CD4-positive, alpha-beta T cell treated with Interferon alpha-2 for 1 hour (primary cell): ENCODE results near the gene WIPF3.

ENCODE experiments used
- DNase-seq, 2 donors: peaks; one replicate each; pipeline ENCODE4 v3.0.0-alpha.2; 2020 to 2022

The WIPF3 gene

GRCh38 chr7:29806208-29806994 lies at the start of gene WIPF3:
Gene WIPF3 (plus strand): TSS chr7:29806508. CDS start chr7:29834725, 28,217 bp downstream.
- no peak for DNase-seq

- no peak for DNase-seq
Observed at GRCh38 chr7:29763266-29763665, 43.0 kb upstream of the WIPF3 start.

- no peak for DNase-seq
Observed at GRCh38 chr7:29764227-29764626, 42.1 kb upstream of the WIPF3 start.

- DNase-seq, result no peak
Observed at GRCh38 chr7:29765490-29765889, 40.8 kb upstream of the WIPF3 start.

GRCh38 chr7:29770371-29770770 lies 35.9 kb upstream of the WIPF3 start:
- DNase-seq, result no peak

GRCh38 chr7:29771081-29771816 lies 35.1 kb upstream of the WIPF3 start:
- DNase-seq, result no peak

- no peak for DNase-seq
Observed at GRCh38 chr7:29779017-29779416, 27.3 kb upstream of the WIPF3 start.

- DNase-seq, result no peak
Observed at GRCh38 chr7:29780346-29780745, 26.0 kb upstream of the WIPF3 start.

GRCh38 chr7:29783671-29784070 lies 22.6 kb upstream of the WIPF3 start:
- DNase-seq, result no peak

- no peak for DNase-seq
Observed at GRCh38 chr7:29793507-29793906, 12.8 kb upstream of the WIPF3 start.

- no peak for DNase-seq
Observed at GRCh38 chr7:29794959-29795629, 11.2 kb upstream of the WIPF3 start.

- no peak for DNase-seq
Observed at GRCh38 chr7:29795696-29796580, 10.4 kb upstream of the WIPF3 start.

GRCh38 chr7:29797112-29797944 lies 9.0 kb upstream of the WIPF3 start:
- no peak for DNase-seq

- no peak for DNase-seq
Observed at GRCh38 chr7:29798422-29798821, 7.9 kb upstream of the WIPF3 start.

- no peak for DNase-seq
Observed at GRCh38 chr7:29801929-29802328, 4.4 kb upstream of the WIPF3 start.

- DNase-seq, result no peak
Observed at GRCh38 chr7:29805031-29805430, 1.3 kb upstream of the WIPF3 start.

- DNase-seq, result no peak
Observed at GRCh38 chr7:29805886-29806207, 461 bp upstream of the WIPF3 start.

- no peak for DNase-seq
Observed at GRCh38 chr7:29806995-29807841, 910 bp downstream of the WIPF3 start.

- DNase-seq, result no peak
Observed at GRCh38 chr7:29808075-29808801, 1.9 kb downstream of the WIPF3 start.

GRCh38 chr7:29809533-29810155 lies 3.3 kb downstream of the WIPF3 start:
- DNase-seq, result no peak
